GM18909 (cell line): ENCODE measurements around the gene ZC3H12A.
"Not testable (repeated sequence)": the region's sequence is repeated elsewhere in the genome, so short reads cannot be mapped to it uniquely, and the experiment has no call there.

Experiments used
- ATAC-seq: cut with Tn5 transposase; IDR thresholded peaks from one replicate; pipeline ENCODE4 v1.9.1; 2021; ENCODE audit warnings: mild to moderate bottlenecking; ENCODE audit not compliant: unreplicated experiment, poor library complexity

Gene ZC3H12A

DNA sequence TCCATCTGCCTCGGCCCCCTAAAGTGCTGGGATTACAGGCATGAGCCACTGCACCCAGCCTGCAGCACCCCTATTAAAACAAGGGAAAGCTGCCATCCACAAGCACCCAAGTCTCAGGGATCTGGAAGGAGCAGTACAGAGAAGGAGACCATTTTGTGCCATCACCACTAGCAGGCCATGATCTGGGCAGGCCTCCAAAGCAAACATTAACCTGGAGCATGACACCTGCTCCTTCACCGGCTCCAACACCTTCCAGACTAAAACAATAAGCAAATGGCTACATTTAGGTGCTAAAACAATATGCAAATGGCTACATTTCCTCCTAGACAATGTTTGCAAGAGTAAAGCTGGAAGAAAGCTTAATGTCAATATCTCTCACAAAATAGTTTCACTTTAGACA lies 23.5 kb downstream of the ZC3H12A start:
- ATAC-seq, result no peak

DNA sequence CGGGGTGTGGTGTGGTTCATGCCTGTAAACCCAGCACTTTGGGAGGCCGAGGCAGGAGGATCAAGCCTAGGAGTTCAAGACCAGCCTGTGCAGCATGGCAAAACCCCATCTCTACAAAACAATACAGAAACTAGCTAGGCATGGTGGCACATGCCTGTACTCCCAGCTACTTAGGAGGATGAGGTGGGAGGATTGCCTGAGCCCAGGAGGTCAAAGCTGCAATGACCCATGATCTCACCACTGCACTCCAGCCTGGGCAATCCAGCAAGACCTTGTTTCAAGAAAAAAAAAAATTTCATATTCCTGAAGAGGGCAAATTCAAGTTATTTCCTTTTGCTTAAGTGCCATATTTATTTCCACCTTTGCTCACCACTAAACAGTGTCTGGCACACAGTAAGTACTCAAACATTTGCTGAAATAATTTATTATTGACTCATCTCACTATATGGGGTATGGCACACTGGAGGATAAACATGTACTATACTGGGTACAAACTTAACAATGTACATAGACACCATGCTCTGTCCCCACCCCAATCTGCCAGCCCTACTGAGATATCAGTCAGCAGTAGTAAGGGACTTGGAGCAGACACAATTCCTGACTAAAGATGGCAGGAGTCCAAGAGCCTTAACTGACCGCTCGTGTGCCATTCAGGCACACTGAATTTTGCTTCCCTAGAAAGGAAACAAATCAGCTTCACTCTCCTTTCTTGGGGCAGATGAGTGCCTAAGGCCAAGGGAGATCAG lies 24.7 kb downstream of the ZC3H12A start:
- ATAC-seq, result no peak

DNA sequence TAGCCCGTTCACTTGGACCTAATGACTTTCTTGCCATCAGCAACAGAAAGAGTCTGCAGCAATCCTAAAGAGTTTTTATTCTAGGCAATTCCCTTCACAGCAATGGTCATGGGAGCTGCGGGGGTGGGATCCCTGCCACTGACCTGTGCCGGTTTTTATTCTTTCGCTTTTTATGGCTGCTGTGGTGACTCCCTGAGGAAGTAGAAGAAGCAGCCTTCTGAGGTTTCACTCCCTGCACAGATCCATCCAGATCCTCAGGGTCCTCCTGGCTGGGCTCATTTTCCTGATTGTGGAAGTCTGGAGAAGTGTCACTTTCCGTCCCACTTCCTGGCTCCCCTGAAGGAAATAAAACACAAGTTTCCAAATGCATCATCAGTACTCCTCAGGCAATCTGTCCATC lies 27.3 kb downstream of the ZC3H12A start:
- no peak for ATAC-seq

DNA sequence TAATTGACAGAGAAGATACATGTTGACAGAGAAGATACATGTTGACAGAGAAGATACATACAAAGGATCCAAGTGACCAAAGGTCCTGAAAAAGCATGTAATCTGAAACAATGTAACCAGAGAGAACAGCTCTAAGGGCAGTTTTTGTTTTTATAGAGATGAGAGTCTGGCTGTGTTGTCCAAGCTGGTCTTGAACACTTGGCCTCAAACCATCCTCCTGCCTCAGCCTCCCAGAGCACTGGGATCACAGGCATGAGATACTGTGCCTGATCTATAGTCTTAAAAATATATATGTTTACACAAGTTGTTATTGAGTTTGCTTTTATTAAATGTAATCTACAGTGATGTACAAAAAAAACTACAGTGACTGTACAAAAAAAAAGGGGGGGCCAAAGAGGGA lies 27.7 kb downstream of the ZC3H12A start:
- no peak for ATAC-seq

DNA sequence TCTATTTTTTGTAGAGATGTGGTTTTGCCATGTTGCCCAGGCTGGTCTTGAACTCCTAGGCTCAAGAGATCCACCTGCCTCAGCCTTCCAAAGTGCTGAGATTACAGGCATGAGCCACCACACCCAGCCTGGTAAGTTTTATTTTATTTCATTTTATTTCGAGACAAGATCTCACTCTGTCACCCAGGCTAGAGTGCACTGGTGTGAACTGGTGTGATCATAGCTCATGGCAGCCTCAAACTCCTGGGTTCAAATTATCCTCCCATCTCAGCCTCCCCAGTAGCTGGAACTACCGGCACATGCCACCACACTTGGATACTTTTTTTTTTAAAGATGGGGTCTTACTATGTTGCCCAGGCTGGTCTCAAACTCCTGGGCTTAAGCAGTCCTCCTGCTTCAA lies 28.4 kb downstream of the ZC3H12A start:
- ATAC-seq, result not testable (repeated sequence)

DNA sequence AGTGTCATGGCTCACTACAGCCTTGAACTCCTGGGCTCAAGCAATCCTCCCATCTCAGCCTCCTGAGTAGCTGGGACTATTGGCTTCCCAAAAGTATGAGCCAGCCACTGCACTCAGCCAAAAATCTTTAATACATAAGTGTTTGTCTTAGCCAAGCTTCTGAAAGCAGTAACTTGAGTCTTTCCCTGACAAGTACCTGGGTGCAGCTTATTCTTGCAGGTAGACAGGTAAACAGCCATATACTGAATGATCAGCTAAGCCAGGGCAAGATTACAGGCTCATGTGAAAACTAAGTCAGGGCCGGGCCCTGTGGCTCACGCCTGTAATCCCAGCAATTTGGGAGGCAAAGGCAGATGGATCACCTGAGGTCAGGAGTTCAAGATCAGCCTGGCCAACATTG lies 32.4 kb downstream of the ZC3H12A start:
- ATAC-seq, result no peak

DNA sequence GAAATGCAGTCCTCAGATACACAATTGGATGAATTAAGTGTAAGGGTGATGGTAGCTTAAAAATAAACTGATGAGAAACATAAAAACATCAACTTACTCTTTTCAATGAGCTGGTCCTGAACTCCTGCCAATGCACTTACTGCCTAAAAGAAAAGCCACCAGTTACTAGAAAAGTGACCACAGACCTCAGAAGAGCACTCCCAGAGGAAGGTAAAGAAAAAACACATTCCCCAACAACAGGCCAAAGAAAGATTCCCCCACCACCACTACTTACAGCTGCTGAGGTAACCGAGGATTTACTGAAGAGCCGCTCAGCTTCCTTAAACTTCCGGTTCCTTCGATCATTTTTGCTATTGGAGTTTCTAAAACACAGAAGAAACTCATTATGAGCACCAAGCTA lies 34.8 kb downstream of the ZC3H12A start:
- no peak for ATAC-seq

DNA sequence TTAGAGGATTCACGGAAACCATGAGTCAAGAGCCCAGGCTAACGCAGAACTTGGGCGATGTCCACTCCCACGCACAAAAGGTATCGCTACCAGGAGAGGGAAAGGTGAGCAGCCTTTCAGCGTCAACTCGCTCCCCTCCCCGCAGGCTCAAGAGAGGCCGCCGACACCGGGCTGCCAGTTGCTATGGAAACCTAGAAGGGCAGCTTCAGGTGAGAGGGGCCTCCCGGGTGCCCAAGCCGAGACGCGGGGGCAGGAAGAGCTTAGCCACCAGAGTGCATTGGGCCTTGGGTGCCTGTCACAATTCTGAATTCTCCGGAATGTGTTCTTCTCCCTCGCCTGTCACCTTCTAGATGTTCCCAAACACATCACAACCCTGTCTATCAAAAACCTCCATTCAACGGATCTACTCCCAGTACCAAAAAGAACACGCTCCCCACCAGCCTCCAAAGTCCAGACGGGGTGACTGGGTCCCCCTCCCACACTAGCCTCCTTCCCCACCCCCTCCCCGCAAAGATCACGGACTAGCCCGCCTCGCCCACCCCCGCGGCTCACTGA lies 39.5 kb downstream of the ZC3H12A start:
- ATAC-seq, result peak; percentile 43

DNA sequence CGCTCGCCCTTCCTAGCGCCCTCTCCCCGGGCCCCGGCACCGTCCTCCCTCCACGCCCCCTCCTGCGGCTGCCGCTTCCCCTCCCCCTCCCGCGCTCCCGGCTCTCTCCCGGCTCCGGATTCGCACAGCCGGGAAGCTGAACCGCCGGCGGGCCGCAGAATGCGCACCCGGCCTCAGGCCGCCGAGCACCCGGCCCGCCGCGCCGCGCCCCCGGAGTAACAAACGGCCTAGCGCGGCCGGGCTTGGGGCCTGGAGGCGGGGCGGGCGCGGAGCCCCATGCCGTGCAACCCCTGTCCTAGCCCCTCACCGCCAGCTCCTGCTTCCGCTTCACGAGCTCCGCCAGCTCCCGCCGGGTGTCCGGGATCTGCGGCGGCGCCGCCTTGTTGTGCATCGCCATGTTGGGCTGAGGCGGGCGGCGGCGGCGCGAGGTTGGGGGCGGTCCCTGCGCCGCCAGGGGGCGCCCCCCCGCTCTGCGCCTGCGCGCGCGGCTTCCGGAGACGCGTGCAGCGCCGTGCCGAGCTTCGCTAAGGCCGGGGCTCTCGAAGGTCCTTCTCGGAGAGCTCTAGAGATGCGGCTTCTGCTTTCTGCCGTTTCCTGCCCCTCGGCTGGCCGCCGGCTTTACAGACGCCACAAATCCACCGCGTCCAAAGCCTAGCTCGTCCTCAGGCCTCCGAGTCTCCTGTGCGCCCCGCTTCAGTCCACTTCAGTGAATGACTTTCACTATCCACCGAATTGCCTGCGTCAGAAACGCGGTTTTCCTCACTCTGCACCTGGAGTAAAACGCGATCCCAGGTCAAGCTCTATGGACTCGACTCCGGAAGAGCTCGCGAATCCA lies 40.2 kb downstream of the ZC3H12A start, which contains the start of gene MEAF6:
MEAF6 (minus strand) TSS at position 417 of the 835 bp plus-strand sequence; CDS start at position 397, 20 bp downstream.
- peak; percentile 90 for ATAC-seq

DNA sequence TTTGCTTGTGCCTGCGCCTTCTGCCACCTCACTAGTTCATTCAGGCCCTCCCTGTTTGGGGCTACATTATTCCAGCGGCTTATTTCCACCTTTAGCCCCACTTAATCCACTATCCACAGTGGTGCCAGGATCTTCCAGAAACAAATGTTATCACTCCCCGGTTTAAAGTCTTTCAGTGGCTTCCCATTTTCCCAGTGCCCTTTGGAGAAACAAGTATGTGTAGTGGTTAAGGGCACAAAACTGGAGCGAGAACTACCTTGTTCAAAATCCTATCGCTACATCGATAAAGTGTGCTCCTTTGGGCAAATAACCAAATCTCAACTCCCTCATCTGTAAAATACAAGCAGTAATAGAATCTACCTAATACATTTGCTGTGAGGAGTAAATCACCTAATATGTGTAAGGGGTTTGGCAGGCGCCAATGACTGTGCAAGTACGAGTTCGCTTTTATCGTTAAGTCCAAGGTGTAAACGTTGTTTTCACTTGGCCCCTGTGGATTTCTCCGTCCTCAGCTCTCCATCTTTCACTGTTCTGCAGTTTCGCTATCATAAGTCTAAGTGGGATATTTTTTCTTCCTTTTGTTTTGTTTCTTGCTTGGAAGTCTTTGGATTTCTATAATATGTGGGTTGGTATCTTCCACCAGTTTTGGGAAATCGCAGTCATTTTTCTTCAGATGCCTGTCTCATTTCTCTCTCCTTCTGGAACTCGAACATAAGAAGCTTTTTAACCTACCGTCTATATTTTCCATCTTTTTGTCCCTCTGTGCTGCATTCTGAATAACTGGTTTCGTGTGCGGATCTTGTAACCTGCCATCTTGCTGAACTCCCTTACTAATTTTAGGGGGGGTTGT lies 41.0 kb downstream of the ZC3H12A start:
- ATAC-seq, result no peak

DNA sequence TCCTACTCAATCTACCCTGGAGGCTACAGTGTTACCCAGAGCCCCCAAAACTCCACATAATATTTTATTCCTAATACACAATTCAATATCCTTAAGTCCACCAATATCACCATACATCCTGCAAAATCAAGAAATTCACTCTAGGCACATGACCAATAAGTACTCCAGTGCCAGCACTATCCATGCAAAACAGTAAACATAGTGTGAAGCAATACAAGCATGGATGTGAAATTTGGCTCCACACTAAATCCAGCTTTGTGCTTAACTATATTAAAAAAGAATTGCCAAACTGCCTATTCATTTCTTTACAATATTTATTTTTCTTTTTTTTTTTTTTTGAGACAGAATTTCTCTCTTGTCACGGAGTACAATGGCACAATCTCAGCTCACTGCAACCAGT lies 43.2 kb downstream of the ZC3H12A start:
- ATAC-seq, result no peak

DNA sequence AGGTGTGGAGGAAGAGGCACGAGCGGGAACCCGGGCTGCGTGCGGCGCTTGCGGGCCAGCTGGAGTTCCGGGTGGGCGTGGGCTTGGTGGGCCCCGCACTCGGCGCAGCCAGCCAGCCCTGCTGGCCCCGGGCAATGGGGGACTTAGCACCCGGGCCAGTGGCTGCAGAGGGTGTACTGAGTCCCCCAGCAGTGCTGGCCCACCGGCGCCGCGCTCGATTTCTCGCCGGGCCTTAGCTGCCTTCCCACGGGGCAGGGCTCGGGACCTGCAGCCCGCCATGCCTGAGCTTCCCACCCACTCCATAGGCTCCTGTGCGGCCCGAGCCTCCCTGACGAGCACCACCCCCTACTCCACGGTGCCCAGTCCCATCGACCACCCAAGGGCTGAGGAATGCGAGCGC lies 43.9 kb downstream of the ZC3H12A start:
- ATAC-seq, result not testable (repeated sequence)

DNA sequence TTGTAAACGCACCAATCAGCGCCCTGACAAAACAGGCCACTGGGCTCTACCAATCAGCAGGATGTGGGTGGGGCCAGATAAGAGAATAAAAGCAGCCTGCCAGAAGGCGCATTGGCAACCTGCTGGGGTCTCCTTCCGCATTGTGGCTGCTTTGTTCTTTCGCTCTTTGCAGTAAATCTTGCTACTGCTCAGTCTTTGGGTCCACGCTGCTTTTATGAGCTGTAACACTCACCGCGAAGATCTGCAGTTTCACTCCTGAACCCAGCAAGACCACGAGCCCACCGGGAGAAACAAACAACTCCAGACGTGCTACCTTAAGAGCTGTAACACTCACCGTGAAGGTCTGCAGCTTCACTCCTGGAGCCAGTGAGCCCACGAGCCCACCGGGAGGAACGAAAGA lies 44.5 kb downstream of the ZC3H12A start:
- ATAC-seq, result not testable (repeated sequence)

DNA sequence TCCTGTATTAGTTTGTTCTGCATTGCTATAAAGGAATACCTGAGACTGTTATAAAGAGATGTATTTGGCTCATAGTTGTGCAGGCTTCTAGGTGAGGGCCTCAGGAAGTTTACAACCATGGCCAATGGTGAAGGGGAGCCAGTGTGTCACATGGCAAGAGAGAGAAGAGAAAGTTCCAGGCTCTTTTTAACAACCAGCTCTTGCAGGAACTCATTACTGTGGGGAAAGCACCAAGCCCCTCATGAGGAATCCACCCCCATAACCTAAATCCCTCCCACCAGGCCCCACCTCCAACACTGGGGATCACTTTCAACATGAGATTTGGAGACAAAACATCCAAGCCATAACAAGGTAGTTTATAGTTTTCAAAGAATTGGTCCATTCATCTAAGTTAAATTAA lies 45.2 kb downstream of the ZC3H12A start:
- ATAC-seq, result no peak

DNA sequence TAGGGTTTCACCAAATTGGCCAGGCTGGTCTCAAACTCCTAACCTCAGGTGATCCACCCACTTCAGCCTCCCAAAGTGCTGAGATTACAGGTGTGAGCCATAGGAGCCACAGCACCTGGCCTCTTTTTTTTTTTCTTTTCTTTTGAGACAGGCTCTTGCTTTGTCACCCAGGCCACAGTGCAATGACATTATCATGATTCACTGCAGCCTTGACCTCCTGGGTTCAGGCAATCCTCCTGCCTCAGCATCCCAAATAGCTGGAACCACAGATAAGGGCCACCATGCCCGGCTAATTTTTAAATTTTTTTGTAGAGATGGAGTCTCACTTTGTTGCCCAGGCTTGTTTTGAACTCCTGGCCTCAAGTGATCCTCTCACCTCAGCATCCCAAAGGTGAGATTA lies 55.5 kb downstream of the ZC3H12A start:
- ATAC-seq, result not testable (repeated sequence)

DNA sequence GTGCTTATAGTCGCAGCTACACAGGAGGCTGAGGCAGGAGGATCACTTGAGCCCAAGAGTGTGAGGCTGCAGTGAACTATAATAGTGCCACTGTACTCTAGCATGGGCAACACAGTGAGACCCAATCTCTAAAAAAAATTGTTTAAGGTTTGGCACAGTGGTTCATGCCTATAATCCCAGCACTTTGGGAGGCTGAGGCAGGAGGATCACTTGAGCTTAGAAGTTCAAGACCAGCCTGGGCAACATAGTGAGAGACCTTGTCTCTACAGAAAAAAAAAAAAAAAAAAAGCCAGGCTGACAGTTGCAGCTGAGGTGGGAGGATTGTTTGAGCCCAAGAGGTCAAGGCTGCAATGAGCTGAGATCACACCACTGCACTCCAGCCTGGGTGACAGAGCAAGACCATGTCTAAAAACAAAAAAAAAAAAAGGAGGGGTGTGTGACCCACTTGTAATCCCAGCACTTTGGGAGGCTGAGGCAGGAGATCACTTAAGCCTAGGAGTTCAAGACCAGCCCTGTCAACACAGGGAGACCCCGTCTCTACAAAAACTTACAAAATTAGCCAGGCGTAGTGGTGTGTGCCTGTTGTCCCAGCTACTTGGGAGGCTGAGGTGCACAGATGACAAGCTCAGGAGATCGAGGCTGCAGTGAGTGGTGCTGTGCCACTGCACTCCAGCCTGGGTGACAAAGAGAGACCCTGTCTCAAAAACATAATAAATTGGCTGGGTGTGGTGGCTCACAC lies 58.2 kb downstream of the ZC3H12A start:
- not testable (repeated sequence) for ATAC-seq

DNA sequence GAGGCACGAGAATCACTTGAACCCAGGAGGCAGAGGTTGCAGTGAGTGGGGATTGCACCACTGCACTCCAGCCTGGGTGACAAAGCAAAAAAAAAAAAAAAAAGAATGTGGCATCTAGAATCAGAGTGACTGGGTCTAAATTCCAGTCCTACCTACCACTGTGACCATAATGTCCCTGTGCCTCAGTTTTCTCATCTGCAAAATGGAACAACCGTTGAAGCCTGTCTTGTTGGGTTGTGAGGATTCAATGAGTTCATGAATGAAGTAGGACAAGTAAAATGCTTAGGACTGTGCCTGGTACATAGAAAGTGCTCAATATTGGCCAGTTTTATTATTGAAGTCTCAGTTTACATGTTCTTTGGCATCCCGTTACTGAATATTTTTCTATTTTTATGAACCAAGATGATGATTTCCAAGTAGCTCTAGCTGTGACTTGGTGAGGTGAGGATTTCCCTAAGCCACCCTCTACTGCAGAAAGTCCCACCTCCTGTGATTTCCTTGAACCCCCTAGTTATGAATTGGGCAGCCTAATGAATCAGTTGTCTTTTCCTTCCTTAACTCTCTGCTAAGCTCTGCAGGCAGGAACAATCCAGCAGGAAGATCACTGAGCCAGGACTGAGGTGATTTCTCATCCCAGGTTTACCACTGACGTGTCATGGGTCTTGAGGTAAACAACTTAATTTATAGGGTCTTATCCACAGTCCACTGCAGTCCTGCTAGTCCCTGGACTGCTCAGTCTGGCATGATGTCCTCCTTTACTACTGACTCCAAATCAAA lies 59.1 kb downstream of the ZC3H12A start:
- ATAC-seq, result no peak
